CD4-positive, alpha-beta T cell treated with Interleukin-6 for 4 hours (primary cell): ENCODE measurements around the gene CDADC1.

Source experiments
- DNase-seq: peaks from one replicate; pipeline ENCODE4 v3.0.0-alpha.2; 2020; ENCODE audit warnings: mixed read lengths

CDADC1 gene

DNA sequence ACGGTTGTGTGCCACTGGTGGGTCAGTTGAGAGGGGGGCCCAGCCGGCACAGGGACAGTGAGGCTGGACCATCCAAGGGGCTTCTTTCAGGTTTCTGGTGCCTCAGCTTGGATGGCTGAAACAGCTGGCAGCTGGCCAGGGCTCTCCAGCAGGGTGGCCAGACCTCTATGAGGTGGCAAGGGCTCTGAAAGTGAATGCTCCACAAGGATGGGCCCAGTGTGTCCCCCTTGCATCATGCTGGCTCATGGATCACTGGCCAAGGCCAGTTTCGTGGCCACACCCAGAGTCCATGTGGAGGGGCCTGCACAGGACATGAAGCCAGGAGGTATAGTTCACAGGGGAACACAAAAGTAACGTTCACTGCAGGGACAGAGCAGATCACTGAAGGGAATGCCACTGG lies 49.6 kb downstream of the CDADC1 start:
- DNase-seq, result no peak

DNA sequence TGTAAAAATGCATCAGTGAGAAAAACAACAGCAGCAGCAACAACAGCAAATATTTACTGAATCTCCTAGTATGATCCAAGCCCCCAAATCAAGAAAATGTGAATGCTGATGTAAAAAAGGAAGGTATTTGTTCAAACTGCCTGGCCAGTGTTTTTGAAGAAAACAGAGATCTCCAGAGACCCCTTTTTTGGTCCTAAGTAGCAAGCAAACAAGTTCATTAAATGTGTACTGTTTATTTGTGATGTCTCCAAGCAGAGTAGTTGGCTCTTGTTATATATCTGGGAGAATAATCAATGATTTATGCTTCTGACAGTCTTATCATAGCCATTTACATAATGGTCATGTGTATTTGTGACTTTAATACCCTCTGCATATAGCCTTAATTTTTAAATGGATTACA lies 50.7 kb downstream of the CDADC1 start:
- no peak for DNase-seq

DNA sequence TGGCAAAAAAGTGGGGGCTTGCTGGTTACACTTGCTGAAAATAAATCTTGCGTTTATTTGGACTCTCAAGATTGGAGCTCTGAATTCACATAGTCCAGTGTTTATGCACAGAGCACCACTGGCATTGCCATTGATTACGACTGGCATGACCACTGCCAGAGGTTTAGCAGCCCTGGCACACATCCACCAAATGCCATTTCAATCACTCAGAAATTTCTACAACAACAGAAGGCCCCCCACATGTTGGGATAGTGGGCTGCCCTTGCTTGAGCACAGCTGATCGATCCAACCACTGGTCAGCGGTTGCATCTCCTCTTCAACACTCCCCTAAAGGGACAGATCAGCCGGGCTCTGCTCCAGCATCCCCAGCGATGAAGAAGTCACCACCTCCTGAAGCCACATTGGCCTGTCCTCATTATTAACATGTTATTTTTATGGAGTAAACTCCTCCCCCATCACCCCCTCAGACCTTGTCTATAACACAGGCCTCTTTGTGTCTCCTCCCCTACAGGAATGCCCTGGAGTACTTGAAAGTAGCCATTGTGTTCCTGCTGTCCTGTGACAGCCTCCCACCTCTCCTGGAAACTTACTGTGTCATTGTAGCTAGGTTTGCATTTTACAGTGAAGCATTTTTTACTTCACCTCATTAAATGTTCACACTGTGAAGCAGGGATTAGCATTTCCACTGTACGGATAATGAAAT lies 51.3 kb downstream of the CDADC1 start:
- DNase-seq, result no peak

DNA sequence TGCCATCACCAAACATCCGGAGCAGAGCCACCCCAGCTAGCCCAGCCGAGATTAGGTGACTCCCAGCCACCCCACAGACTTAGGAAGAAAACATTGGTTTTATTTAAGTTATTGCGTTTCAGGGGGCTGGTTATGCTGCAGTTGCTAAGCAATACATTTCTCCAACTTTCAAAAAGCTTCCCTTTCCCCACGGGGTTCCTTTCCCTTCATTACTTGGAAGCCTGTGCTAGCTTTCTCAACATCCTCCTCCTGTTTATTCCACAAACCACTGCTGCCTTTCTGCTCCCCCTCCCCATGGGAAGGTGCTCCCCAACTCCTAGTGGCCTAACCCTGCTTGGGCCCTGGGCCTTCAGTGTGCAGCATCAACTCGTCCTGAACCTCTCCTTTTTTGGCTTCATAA lies 52.6 kb downstream of the CDADC1 start:
- no peak for DNase-seq

DNA sequence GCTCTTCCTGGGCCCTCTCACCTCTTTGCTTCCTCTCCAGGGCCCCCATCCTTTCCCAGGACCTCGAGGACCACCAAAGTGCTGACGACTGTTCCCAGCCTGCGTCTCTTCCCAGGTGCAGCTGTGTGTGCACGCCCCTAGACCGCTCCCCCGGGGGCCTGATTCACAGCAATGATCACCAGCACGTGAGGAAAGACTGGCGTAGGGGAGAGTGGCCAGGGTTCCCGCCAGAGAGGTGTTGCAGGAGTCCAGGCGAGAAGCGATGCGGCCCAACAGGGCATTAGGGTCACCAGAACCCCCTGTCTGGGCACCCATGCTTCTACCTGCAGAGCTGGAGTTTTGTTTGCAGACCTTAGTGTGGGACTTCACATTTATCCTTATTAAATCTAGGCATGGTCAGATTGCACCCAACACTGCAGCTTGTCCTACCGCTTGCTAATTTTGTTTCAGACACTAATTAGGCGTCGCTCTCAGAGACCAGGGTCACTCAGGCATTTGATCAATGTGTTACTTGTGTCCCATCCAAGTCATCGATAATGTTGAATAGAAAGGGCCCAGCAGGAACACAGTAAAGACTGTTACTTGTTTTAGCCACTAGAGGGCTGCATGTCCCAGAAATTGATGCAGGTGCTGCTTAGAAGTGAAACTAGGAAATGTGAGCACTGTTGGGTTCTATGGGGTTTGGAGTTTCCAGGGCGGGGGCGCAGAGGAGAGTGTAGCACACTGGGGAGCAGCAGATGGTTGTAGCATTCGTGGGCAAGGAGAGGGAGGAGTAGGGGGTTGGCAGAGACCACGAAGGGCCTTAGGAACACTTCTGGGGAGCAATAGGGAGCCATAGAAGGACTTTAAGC lies 53.2 kb downstream of the CDADC1 start:
- DNase-seq, result peak; percentile 71

DNA sequence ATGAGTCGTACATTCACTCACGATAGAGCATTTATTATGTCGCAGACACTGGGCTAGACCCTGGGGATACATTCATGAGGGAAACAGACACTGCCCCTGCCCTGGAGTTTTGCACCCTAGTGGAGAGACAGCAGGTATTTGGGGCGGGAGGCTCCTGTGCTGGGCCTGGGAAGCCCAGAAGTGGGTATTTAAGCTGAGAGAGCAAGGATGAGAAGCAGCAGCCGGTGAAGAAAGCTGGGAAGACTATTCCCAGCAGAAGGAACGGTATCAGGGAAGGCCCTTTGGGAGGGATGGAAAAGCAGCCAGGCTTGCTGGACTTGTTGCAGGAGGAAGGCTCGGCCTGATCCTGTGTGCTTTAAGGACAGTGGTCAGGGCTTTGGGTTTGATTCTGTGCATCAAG lies 54.5 kb downstream of the CDADC1 start:
- no peak for DNase-seq

DNA sequence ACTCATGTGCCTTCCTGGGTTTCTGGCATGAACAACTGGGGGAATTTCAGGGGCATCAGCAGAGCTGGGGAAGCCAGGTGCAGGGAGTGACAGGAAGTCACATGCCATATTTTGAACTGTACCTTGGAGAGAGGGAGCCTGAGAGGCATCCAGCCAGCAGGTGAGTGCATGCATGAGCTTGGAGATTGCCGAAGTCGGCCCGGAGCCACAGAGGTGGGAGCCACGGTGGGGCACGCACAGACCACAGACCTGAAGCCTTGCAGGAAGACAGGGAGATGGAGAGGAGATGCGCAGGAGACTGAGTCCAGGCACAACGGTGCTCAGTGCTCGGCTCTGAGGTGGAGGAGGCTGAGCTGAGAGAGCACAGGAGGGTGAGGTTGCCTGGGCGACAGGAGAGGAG lies 55.1 kb downstream of the CDADC1 start:
- no peak for DNase-seq

DNA sequence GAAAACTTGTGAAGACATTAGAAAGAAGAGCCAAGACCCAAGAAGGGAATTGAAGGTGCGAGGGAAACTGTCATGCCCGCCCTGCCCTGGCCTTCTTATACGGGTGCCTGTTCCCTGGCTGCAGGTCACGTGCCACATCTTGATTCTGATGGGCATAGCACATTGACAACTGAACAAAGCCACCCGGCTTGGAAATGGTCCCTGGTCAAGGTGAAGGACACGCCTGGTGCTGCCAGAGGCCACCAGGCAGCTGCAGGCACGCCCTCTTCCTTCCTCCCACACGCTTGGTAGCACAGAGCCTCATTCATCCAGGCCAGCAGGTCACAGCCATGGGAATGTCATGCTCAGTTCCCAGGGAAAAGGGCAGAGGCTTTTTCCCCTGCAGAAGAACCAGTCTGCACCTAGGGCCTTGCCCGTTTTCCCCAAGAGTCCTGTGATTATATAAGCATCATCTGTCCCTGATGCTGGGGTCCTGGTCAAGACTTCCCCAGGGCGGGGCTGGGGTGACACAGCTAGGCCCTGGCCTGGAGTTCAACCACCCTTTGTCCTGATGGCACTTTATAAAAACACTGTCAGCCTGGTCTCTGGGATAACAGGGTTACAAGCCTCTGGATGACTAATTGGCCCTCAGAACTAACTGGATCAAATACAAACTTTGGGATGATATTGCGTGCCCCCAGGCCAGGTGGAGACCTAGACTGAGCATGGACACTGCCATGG lies 56.0 kb downstream of the CDADC1 start:
- no peak for DNase-seq

DNA sequence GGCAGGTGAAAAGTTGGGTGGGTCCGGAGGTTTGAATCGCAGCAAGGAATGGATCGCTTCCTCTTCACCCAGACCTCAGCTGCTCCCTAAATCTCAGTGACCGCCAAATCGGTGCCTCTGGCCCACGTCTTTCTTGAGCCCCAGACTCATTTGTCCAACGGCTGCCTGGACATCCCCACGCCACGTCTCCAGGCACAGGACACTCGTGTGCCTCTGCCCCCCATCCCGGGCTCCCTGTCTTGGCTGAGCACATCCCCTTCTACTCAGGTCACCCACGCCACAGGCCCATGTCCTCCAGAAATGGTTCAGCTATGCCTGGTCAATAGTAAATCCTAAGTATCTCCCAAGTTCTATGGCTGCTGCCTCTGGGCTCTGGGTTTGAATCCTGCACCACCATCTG lies 56.6 kb downstream of the CDADC1 start:
- DNase-seq, result no peak

DNA sequence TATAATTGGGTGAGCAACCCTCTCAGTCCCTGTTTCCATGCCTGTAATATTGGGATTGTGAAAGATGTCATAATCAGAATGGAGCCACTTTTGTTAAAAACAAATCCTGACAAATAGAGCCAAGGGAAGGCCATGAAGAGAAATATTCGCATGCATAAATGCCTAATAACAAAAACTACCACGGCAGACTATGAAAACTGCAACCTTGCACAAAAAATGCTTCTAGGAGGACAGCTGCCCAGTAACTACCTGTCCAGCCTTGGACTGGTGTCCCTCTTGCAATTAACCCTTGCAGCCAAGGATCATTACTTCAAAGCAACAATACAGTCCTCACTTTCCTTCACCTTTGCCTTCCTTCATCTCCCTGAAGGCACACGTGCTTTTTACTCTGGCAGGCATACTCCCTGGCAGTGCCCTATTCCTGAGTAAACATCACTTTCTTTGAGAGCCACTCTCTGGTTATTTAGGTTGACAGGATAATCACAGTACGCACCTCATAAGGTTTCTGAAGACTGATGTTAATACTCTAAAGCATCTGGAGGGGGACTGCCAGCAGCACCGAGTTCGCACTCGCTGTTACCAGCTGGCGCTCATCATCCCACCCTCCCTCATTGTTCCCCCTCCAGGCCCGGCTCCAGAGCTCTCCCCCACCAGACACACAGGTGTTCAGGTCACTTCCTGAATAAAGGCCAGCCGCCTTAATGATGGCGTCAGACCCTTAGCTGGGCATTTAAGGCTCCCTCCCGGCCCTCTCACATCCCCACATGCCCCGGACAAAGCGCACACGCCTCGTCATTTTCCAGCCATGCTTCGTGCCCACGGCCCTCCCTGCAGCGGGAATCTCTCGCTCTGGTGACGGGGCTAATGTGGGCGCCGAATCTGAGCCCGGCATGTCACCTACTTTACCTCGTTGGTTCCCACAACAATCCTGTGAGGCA lies 57.3 kb downstream of the CDADC1 start:
- no peak for DNase-seq

DNA sequence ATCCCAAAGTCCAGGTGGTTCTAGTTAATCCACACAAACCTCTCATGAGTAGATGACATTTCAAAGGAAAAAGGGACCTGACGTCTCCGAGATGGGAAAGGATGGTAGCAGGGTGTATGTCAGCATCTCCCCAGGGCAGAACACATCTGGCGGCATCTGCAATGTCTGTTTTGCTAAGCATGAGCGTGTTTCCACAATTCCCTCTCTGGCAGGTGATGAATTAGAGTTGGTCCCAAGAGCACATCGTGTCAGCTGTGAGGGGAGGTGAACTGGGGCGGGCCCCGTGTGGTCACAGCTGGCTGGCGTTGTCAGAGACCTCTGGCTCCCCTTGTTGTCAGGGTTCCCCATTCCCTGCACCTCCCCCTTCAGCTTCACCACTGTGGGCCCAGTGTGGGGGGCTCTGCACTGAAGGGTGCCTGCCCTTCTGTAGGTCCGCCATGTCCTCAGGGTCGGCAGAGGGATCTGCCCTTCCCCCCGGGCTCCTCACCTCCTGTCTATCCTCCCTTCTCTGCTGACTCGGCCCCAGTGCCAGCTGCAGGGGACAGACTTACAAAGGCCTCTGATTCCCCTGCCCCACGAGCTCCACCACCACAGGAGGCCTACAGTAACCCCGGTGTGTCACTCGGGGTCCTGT lies 58.2 kb downstream of the CDADC1 start:
- no peak for DNase-seq

DNA sequence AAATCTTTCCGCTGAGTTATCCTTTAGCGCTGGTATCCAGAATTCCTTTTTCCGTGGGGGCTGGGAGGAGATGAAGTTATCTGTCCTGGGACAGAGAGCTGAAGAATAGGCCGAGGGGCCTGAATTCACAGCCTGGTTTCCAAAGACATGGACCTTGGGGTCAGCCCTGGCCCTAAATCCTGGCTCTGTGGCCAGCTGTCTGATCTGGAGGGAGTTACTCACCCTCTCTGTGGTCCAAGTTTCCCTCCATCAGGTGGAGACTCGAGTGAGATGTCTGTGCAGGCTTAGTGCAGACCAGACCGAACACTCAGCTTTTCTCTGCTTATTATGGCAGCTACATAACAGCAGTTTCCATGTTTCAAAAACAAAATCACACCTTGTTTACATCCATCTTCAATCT lies 59.6 kb downstream of the CDADC1 start:
- DNase-seq, result no peak

DNA sequence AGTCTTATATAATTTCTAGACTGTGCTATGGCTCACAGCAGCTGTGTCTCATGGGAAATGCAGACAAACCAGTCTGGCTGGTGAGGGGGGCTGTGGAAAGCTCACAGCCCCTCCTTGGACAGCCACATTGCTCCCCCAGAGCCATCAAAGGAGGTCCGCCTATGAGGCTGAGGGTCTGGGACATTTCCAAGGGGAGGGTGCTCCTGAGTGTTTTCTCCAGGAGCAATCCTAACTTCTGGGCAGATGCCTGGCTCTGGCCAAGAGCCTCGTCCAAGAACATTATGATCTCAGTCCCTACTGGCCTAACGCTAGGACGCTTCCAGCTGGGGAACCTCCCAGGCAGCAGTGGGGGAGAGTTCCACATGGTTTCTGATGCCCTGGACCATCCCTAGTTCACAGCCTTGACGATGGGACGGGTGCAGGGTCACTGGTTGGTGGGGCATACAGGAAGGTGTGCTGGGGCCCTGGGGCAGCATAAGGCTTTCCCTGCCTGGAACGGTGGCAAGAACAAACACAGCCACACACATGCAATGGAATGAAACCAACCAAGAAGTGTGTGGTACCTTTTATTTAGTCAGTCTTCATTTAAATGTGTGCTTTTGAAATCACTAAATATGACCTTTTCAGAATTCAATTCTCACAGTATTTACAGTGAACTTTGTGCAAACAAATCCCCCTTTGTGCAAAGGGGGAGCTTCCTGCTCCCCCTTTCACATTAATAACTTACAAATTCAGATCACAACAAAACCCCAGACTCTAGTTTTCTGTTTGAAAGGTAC lies 60.6 kb downstream of the CDADC1 start:
- DNase-seq, result no peak

DNA sequence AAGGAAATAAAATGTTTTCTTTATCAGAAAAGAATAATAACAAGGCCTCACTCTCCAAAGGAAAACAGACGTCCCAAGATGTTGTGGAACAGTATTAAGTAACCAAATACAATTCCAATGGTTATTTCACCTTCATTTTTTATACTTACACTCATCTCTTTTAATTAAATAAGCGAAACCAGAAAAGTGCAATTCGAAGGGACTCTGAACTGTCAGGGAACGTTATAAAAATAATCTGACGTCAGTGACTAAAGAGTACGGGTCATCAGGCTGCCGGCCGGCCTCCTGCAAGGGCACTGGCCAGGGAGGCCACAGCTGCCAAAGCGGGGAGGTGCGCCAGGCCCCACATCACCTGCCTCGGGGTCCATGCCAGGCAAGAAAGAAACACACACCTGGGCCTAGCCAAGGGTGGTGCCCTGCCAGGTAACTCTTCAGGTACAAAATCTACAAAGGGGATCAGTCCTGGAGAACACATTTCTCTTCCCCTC lies 61.2 kb downstream of the CDADC1 start:
- DNase-seq, result no peak

DNA sequence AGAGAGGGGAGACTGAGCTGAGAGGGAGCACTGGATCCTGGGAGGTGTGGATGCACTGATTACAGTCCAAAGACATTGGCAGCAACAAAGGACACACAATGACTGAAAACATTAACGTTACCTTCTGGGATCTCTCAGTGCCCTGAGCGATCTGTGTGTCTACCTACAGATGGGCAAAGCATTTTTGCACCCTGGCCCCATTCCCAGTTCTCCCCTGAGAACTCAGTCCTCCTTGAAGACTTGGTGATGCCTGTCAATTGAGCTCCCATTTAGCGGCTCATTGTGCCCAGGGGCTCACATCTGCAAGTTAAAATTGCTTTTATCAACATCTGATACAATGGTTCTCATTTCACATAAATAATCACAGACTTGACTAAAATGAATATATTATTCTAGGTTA lies 62.5 kb downstream of the CDADC1 start:
- no peak for DNase-seq

DNA sequence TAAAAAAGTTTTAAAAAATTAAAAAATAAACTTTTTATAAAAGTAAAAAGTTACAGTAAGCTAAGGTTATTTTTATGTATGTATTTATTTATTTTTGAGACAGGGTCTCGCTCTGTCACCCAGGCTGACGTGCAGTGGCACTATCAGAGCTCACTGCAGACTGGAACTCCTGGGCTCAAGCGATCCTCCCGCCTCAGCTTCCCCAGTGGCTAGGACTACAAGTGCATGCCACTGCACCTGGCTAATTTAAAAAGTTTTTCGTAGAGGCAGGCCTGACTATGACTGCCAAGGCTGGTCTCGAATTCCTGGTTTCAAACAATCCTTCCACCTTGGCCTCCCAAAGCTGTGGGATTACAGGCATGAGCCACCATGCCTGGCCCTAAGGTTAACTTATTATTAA lies 64.1 kb downstream of the CDADC1 start:
- DNase-seq, result no peak

DNA sequence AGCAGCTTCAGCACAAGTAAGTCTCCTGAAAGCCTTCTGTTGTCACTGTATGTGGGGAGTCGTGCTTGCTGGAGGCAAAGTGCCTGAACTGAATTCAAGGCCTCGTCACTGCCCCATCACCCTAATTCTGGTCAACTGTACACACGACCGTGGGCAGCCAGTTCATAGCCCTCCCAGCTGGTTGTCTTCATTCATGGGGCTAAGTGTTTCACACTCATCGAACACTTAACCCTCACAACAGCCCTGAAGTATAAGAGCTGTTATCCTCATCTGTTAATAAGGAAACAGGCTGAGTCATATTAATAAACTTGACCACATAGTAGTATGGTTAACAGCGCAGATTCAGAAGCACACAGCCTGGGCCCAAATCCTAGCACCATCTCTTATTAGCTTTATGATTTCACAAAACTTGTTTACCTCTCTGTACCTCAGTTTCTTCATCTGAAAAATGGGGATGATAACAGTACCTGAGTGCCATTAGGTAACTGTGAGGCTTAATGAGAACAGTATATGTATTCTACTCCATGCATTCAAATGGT lies 66.7 kb downstream of the CDADC1 start:
- no peak for DNase-seq

DNA sequence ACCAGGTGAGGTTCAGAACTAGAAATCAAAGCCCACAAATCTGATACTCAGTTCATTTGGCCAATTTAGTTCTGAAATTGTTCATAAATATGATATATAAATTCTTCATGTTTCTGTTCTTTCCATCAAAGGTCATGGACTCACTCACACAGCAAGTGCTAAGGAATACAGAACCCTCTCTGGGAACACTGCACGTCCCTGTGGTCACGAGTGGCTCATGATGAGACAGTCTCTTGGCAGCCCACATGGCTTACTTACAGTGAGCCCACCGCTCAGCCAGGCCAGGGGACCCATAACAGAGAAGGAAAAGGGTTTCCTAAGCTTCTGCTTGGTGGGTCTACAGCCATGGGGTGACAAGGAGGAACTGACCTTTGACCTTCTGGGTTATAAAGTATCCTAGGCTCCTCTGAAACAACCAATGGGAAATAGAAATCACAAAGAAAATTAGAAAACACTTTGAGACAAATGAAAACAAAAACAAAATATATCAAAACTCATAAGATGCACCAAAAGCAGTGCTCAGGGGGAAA lies 67.4 kb downstream of the CDADC1 start:
- no peak for DNase-seq

DNA sequence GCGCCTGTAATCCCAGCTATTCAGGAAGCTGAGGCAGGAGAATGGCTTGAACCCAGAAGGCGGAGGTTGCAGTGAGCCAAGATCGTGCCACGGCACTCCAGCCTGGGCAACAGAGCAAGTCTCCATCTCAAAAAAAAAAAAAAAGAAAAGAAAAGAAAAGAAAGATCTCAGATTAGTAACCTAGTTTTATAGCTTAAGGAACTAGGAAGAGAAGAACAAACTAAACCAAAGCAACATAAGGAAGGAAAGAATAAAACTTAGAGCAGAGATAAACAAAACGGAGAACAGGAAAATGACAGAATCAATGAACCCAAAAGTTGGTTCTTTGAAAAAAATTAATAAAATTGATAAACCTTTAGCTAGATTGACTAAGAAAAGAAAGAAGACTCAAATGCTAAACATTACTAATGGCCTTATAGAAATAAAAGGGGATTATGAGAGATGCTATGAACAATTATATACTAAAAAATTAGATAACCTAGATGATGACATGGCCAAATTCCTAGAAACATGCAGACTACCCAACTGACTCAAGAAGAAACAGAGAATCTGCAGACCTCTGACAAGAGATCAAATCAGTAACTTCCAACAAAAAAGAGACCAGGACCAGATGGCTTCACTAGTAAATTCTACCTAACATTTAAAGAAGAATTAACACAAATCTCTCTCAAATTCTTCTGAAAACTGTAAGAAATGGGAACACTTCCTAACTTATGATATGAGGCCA lies 68.2 kb downstream of the CDADC1 start:
- no peak for DNase-seq

DNA sequence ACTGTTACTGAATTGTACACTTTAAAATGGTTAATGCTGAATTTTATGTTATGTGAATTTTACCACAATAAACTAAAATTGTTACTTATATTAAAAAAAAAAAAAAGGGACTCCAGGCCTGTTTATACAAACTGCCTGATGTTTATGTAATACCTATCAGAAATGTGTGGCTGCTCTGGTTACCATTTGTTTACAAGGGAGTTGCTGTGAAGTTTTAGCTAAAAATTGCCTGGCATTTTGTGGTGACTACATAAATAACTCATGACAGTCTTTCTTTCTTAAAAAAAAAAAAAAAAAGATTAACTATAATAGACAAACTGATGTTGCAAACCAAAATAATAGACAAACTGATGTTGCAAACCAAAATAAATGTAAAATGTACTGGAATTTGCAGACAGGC lies 71.8 kb downstream of the CDADC1 start:
- DNase-seq, result no peak
